ENCODE measurements around the gene P2RY4. TPM values are rescaled to one million over a fixed set of nuclear protein-coding genes. Genes with fewer than 3 reads are reported as not detected.

P2RY4 gene
- total RNA-seq, 6 donors from 2014 or later: 0.30 to 1.1 (median 0.64) TPM; not detected in 2

DNA sequence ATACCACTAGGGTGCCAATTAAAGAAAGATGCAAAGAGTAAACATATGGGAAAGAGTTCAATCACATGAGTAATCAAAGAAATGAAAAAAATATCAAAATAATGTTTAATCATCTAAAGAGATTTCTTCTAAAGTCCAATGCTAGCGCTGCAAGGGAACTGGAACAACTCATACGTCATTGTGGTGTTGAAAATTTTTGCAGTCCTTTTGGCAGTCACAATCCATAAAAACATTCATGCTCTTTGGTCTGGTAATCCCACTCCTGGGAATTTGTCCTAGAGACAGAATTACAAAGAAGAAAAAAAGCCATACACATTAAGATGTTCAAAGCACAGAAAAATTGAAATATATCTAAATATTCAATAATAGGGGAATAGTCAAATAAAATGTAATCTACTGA is 4.6 kb downstream of the P2RY4 start:
- no peaks in the 10 kb centered on the region for H3K4me1 ChIP-seq
- 75 to 85% methylated on average over 2 of the region's 2 CpGs for WGBS, 2 donors
- H3K36me3 ChIP-seq: no peaks in the 10 kb centered on the region
- no peak overlapping the region for H3K4me3 ChIP-seq
- peak in 1 of 2 donors; percentile 78 for ATAC-seq (ENCODE audit: low FRiP score in 2 of 2)
- no peak overlapping the region for H3K27ac ChIP-seq
- TF ChIP-seq POLR2A (IDR thresholded peaks at IDR 0.05): no peak
- TF ChIP-seq, protein P1, sequence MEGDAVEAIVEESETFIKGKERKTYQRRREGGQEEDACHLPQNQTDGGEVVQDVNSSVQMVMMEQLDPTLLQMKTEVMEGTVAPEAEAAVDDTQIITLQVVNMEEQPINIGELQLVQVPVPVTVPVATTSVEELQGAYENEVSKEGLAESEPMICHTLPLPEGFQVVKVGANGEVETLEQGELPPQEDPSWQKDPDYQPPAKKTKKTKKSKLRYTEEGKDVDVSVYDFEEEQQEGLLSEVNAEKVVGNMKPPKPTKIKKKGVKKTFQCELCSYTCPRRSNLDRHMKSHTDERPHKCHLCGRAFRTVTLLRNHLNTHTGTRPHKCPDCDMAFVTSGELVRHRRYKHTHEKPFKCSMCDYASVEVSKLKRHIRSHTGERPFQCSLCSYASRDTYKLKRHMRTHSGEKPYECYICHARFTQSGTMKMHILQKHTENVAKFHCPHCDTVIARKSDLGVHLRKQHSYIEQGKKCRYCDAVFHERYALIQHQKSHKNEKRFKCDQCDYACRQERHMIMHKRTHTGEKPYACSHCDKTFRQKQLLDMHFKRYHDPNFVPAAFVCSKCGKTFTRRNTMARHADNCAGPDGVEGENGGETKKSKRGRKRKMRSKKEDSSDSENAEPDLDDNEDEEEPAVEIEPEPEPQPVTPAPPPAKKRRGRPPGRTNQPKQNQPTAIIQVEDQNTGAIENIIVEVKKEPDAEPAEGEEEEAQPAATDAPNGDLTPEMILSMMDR (IDR thresholded peaks at IDR 0.05): no peak
- no peaks in the 10 kb centered on the region for H3K27me3 ChIP-seq
- H3K9me3 ChIP-seq: no peaks in the 10 kb centered on the region
- no peak for DNase-seq

DNA sequence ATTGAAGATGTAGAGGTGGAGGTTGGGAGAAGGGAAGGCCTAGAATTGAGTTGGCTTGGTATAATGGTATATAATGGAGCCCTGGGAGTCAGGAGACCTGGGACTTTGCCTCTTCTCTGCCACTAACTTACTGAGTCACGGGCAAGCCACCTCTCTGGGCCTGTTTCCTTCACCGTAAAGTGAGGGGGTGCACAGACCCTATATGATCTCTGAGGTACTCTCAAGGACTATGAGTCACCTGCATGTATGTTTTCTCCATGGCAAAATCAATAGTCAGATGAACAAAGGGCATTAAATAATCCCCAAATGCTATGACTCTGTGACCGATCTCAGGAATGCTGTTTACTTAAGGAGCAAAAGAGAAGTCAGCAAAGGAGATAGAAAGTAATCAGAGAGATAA is 5.1 kb downstream of the P2RY4 start:
- WGBS, 2 donors: 71 to 90% methylated on average over 3 of the region's 3 CpGs
- H3K36me3 ChIP-seq: no peaks in the 10 kb centered on the region
- no peaks in the 10 kb centered on the region for H3K4me1 ChIP-seq
- no peak for ATAC-seq (ENCODE audit: low FRiP score in 2 of 2)
- H3K27me3 ChIP-seq: no peaks in the 10 kb centered on the region
- H3K27ac ChIP-seq: no peak overlapping the region
- no peak for TF ChIP-seq EP300 (IDR thresholded peaks at IDR 0.05)
- TF ChIP-seq, protein P1 (IDR thresholded peaks at IDR 0.05): no peak
- TF ChIP-seq POLR2A (IDR thresholded peaks at IDR 0.05): no peak
- no peak for TF ChIP-seq POLR2AphosphoS5 (IDR thresholded peaks at IDR 0.05)
- no peaks in the 10 kb centered on the region for H3K9me3 ChIP-seq
- no peak overlapping the region for H3K4me3 ChIP-seq
- DNase-seq: no peak

DNA sequence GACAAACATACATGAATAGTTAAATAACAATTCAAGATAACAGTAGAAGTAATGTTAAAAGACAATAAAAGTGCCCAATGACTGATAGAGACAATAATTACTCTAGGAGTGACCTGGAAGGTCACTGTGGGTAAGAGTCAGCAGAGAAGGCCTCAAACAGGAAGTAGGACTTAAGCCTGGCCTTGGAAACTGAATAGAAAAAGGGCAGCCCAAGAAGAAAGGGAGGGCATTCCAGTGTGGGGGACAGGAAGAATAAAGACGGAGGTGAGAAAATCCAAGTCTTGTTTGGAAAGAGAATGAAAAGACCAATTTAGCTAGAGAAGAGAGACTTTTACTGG is 6.0 kb downstream of the P2RY4 start:
- Histone ChIP-seq H3K27me3 (no peaks in the 10 kb centered on the region), H3K36me3 (no peaks in the 10 kb centered on the region), H3K9me3 (no peaks in the 10 kb centered on the region), H3K27ac (no peak overlapping the region), H3K4me3 (no peak overlapping the region), H3K4me1 (no peaks in the 10 kb centered on the region)
- ATAC-seq (ENCODE audit: low FRiP score in 2 of 2) (no peak), DNase-seq (no peak)
- 68 to 88% methylated on average over 1 of the region's 1 CpG for WGBS, 2 donors
- no peak for TF ChIP-seq EP300 (IDR thresholded peaks at IDR 0.05)
- TF ChIP-seq POLR2AphosphoS5 (IDR thresholded peaks at IDR 0.05): no peak
- TF ChIP-seq, protein P1 (IDR thresholded peaks at IDR 0.05): no peak

DNA sequence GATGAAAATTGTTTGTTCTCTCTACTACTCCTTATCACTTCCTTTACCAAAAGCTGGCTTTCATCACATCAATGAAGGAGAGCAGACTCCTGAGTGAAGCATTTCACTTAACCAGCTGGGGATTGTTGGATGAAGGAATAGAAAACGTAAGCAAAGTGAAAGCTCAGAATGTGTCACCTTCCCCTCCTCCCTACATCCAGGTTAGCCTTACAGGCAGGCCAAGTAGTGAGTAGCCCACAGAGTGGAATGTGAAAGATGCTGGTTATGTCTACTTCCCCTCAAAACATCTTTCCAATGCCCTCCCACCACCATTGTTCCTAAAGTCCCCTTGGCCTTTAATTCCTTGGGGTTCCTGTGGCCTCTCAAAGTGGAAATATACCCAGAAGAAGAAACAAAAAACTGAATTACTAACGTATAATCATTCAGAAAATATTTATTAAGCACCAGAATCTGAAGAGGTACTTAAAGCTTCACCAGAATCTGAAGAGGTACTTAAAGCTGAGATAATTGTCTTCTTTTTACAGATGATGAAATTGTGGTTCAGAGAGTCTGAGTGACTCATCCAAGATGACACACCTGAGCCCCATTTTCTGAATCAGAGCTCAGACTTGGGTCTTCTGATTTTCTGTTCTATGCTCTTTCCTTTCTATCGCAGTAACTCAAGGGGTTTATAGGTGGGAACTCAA is 6.5 kb downstream of the P2RY4 start:
- ATAC-seq (ENCODE audit: low FRiP score in 2 of 2): no peak
- Histone ChIP-seq H3K4me1 (no peaks in the 10 kb centered on the region), H3K27me3 (no peaks in the 10 kb centered on the region), H3K36me3 (no peaks in the 10 kb centered on the region), H3K27ac (no peak overlapping the region), H3K9me3 (no peaks in the 10 kb centered on the region), H3K4me3 (no peak overlapping the region)
- 59 to 83% methylated on average over 3 of the region's 3 CpGs for WGBS, 2 donors
- no peak for DNase-seq
- no peak for TF ChIP-seq POLR2AphosphoS5 (IDR thresholded peaks at IDR 0.05)
- no peak for TF ChIP-seq EP300 (IDR thresholded peaks at IDR 0.05)
- TF ChIP-seq, protein P1 (IDR thresholded peaks at IDR 0.05): no peak
- TF ChIP-seq POLR2A (IDR thresholded peaks at IDR 0.05): no peak

DNA sequence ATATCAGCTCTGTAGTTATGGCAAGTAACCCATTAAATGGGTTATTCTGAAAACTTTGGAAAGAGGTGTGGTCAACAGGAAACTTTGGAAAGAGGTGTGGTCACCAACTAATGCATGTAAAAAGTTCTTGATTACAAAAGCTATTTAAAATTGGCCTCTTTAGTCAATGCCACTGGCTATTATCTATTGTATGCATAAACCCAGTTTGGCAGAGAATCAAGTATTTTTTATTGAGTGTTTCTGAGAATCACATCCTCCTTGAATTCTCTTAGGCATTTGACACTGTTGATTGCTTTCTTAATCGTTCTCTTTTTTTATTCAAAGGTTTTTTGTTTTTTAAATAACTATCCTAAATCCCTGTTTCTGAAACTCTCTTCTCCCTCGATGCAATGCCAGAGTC is 7.5 kb downstream of the P2RY4 start:
- TF ChIP-seq EP300 (IDR thresholded peaks at IDR 0.05) (no peak), POLR2A (IDR thresholded peaks at IDR 0.05) (no peak), POLR2AphosphoS5 (IDR thresholded peaks at IDR 0.05) (no peak)
- TF ChIP-seq, protein P1 (IDR thresholded peaks at IDR 0.05): no peak
- H3K9me3 ChIP-seq: no peaks in the 10 kb centered on the region
- 53 to 56% methylated on average over 2 of the region's 2 CpGs for WGBS, 2 donors
- H3K4me3 ChIP-seq: no peak overlapping the region
- ATAC-seq (ENCODE audit: low FRiP score in 2 of 2) (no peak), DNase-seq (no peak)
- H3K36me3 ChIP-seq: no peaks in the 10 kb centered on the region
- H3K27me3 ChIP-seq: no peaks in the 10 kb centered on the region
- no peak overlapping the region for H3K27ac ChIP-seq
- no peaks in the 10 kb centered on the region for H3K4me1 ChIP-seq
